Gastrocnemius medialis (tissue), 4 donors: ENCODE results near the gene MBNL1. TPM values are rescaled to one million over a fixed set of nuclear protein-coding genes. Genes with fewer than 3 reads are reported as not detected.

Source experiments
- ATAC-seq, 2 donors: fragments of 150-250 bp; one replicate each; pipeline ENCODE4 v1.9.1; 2016
- DNase-seq, 2 donors: peaks; one replicate each; pipeline ENCODE4 v3.0.0-alpha.2; 2019
- H3K27ac ChIP-seq, 4 donors: fragments of 200-600 bp; sonication (generic); 1 replicate in 1 of 4; 2 replicates in 3 of 4; pipeline ENCODE4 v1.5.1; 2016 to 2018; ENCODE audit warnings: mild to moderate bottlenecking in 2 of 4, moderate library complexity in 1 of 4
- H3K27me3 ChIP-seq, 3 donors: fragments of 200-600 bp; sonication (generic) in 2 of 3; 1 replicate in 1 of 3; 2 replicates in 2 of 3; pipeline versions ENCODE4 v1.5.1 to v1.6.0; 2016 to 2019; ENCODE audit warnings: mild to moderate bottlenecking in 1 of 3, moderate library complexity in 1 of 3
- H3K36me3 ChIP-seq, 2 donors: fragments of 200-600 bp; sonication (generic) in 1 of 2; one replicate each; pipeline ENCODE4 v1.5.1; 2017 to 2018
- H3K4me1 ChIP-seq, 2 donors: fragments of 200-600 bp; sonication (generic) in 1 of 2; one replicate each; pipeline ENCODE4 v1.5.1; 2016 to 2017; ENCODE audit warnings: mild to moderate bottlenecking in 2 of 2
- H3K4me3 ChIP-seq, 4 donors: fragments of 200-600 bp; sonication (generic) in 3 of 4; 1 replicate in 1 of 4; 2 replicates in 3 of 4; pipeline ENCODE4 v1.5.1; 2016 to 2019; ENCODE audit warnings: mild to moderate bottlenecking in 2 of 4
- H3K9me3 ChIP-seq, 3 donors: fragments of 200-600 bp; sonication (generic) in 2 of 3; 1 replicate in 1 of 3; 2 replicates in 2 of 3; pipeline ENCODE4 v1.5.1; 2016 to 2019
- CTCF ChIP-seq, 5 experiments: fragments of 450-650 bp in 3 of 5; fragments of 200-600 bp in 2 of 5; sonication (generic) in 2 of 5; IDR thresholded peaks in 4 of 5; conservative IDR thresholded peaks in 1 of 5; 1 replicate in 4 of 5; 2 replicates in 1 of 5; pipeline ENCODE4 v1.5.1; 2016 to 2019; ENCODE audit warnings: antibody characterized with exemption in 5 of 5, mild to moderate bottlenecking in 3 of 5, moderate library complexity in 3 of 5
- POLR2A ChIP-seq, 2 donors: fragments of 450-650 bp; IDR thresholded peaks; one replicate each; pipeline ENCODE4 v1.6.1; 2017; ENCODE audit warnings: antibody characterized with exemption in 2 of 2, mild to moderate bottlenecking in 2 of 2, moderate library complexity in 2 of 2
- in situ Hi-C, 4 donors: fragments of 200-750 bp; cut with MboI; loops; one replicate each; pipeline versions ENCODE4 v1.15.0 to v1.8.0; 2017; ENCODE audit warnings: low sequenced_read_pairs in 4 of 4
- intact Hi-C: fragments of 100-400 bp; cut with DNase I; formaldehyde crosslinking; loops from one replicate; pipeline ENCODE4 v1.15.1; 2023; ENCODE audit warnings: low total_unique reads
- total RNA-seq, 4 donors: library from RNA; depleted of rRNA; stranded (reverse); fragments of >200 nt; gene quantifications; one replicate each; pipeline versions ENCODE4 v1.1.0 to v1.2.3, GENCODE V29; 2016

MBNL1 gene
- total RNA-seq, 4 donors from 2014 or later, result 519 to 597 (median 557) TPM

GRCh38 chr3:152330559-152330958 is 61.8 kb downstream of the MBNL1 start:
- peak overlapping the region in 2 of 4 donors; percentile 6 to 12 for H3K4me3 ChIP-seq
- no peaks in the 10 kb centered on the region for H3K9me3 ChIP-seq
- TF ChIP-seq POLR2A (IDR thresholded peaks at IDR 0.05), result no peak
- TF ChIP-seq CTCF (IDR thresholded peaks at IDR 0.05 in 4 of 5, conservative IDR thresholded peaks at IDR 0.05 in 1 of 5), result no peak
- peak overlapping the region; percentile 80 to 95 (median 86) for H3K27ac ChIP-seq
- DNase-seq (no peak), ATAC-seq (no peak)
- peaks cover 90 to 91% of the 10 kb centered on the region in 2 donors for H3K4me1 ChIP-seq
- in situ Hi-C loops, result no loop called here
- intact Hi-C loops, result no loop called here
- H3K27me3 ChIP-seq, result no peaks in the 10 kb centered on the region
- no peaks in the 10 kb centered on the region for H3K36me3 ChIP-seq

- Histone ChIP-seq H3K4me3 (peak overlapping the region in 2 of 4 donors; percentile 6 to 12), H3K4me1 (peaks cover 92 to 94% of the 10 kb centered on the region in 2 donors), H3K27ac (peak overlapping the region; percentile 80 to 95 (median 86)), H3K27me3 (no peaks in the 10 kb centered on the region), H3K36me3 (no peaks in the 10 kb centered on the region), H3K9me3 (no peaks in the 10 kb centered on the region)
- no peak for TF ChIP-seq CTCF (IDR thresholded peaks at IDR 0.05 in 4 of 5, conservative IDR thresholded peaks at IDR 0.05 in 1 of 5)
- TF ChIP-seq POLR2A (IDR thresholded peaks at IDR 0.05), result no peak
- no peak for DNase-seq
- intact Hi-C loops (no loop called here), in situ Hi-C loops (no loop called here)
- peak; percentile 50 to 78 for ATAC-seq
These were observed 62.4 kb downstream of the MBNL1 start for GRCh38 chr3:152331018-152331541.

- in situ Hi-C loops, result no loop called here
- H3K4me1 ChIP-seq, result peaks cover 92 to 95% of the 10 kb centered on the region in 2 donors
- no peak for ATAC-seq
These were observed 63.3 kb downstream of the MBNL1 start for GRCh38 chr3:152331998-152332397.

GRCh38 chr3:152333928-152334327 is 65.2 kb downstream of the MBNL1 start:
- in situ Hi-C loops, result no loop called here
- Histone ChIP-seq H3K36me3 (peaks cover 0 to 3% of the 10 kb centered on the region in 2 donors), H3K4me3 (no peak overlapping the region), H3K27me3 (no peaks in the 10 kb centered on the region), H3K4me1 (peaks cover 91 to 96% of the 10 kb centered on the region in 2 donors), H3K9me3 (no peaks in the 10 kb centered on the region), H3K27ac (peak overlapping the region; percentile 80 to 95 (median 86))
- ATAC-seq (no peak), DNase-seq (no peak)
- intact Hi-C loops, result no loop called here
- TF ChIP-seq POLR2A (IDR thresholded peaks at IDR 0.05), result no peak
- TF ChIP-seq CTCF (IDR thresholded peaks at IDR 0.05 in 4 of 5, conservative IDR thresholded peaks at IDR 0.05 in 1 of 5), result no peak

More at GRCh38 chr3:152331998-152332397, 63.3 kb downstream of the MBNL1 start:
- TF ChIP-seq CTCF (IDR thresholded peaks at IDR 0.05 in 4 of 5, conservative IDR thresholded peaks at IDR 0.05 in 1 of 5) (no peak), POLR2A (IDR thresholded peaks at IDR 0.05) (no peak)
- Histone ChIP-seq H3K27ac (peak overlapping the region; percentile 80 to 95 (median 86)), H3K27me3 (no peaks in the 10 kb centered on the region), H3K36me3 (no peaks in the 10 kb centered on the region), H3K9me3 (no peaks in the 10 kb centered on the region), H3K4me3 (no peak overlapping the region)
- intact Hi-C loops, result no loop called here
- no peak for DNase-seq

- intact Hi-C loops, result no loop called here
- Histone ChIP-seq H3K36me3 (peaks cover 0 to 3% of the 10 kb centered on the region in 2 donors), H3K4me1 (peaks cover 92 to 97% of the 10 kb centered on the region in 2 donors)
These were observed 66.0 kb downstream of the MBNL1 start for GRCh38 chr3:152334761-152335160.

More at GRCh38 chr3:152334761-152335160, 66.0 kb downstream of the MBNL1 start:
- Histone ChIP-seq H3K27ac (peak overlapping the region; percentile 80 to 95 (median 86)), H3K4me3 (no peak overlapping the region), H3K27me3 (no peaks in the 10 kb centered on the region), H3K9me3 (no peaks in the 10 kb centered on the region)
- ATAC-seq (peak in 1 of 2 donors; percentile 22), DNase-seq (no peak)
- in situ Hi-C loops, result no loop called here
- no peak for TF ChIP-seq POLR2A (IDR thresholded peaks at IDR 0.05)
- no peak for TF ChIP-seq CTCF (IDR thresholded peaks at IDR 0.05 in 4 of 5, conservative IDR thresholded peaks at IDR 0.05 in 1 of 5)
